Stimulated activated CD8-positive, alpha-beta memory T cell treated with anti-CD3 and anti-CD28 coated beads, Interleukin-12 subunit alpha, Interleukin-12 subunit beta, amount 100 ng/mL, for 24 hours (primary cell): ENCODE data around the gene LYRM1.
"Not testable (repeated sequence)": the region's sequence is repeated elsewhere in the genome, so short reads cannot be mapped to it uniquely, and the experiment has no call there.

Experiments
- DNase-seq: peaks from one replicate; pipeline ENCODE4 v3.0.0-alpha.2; 2020; ENCODE audit errors: extremely low read depth

Gene LYRM1

DNA sequence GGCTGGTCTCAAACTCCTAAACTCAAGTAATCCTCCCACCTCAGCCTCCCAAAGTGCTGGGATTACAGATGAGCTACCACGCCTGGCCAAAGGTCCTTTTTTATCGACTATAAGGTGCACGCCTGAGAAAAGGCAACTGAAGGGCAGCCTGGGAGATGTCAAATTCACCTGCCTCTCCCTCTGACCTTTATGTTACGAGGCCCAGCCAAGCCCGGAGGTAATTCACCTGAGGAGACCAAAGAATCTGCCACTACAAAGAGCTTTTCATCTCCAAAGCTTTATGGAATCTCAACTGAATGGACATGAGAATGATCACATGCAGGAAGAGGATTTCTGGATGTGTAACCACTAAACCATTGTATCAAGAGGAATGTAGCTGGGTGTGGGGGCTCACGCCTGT lies 37.2 kb downstream of the LYRM1 start:
- no peak for DNase-seq

DNA sequence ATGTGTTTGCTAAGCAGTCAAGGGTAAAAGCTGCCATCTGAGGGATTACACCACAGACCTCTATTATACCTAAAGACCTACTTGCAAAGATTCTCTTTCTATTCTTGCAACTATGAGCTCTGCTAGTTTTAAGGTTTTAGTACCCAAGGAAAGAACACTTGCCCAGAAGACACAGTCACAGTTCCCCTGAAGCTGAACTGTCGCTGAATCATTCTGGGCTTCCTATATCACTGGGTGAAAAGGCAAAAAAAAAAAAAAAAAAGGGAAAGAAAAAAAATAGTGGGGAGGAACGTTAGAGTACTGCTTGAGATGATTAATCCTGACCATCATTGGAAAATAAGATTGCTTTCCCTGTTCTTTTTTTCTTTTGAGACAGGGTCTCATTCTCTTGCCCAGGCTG lies 37.9 kb downstream of the LYRM1 start:
- DNase-seq, result no peak

DNA sequence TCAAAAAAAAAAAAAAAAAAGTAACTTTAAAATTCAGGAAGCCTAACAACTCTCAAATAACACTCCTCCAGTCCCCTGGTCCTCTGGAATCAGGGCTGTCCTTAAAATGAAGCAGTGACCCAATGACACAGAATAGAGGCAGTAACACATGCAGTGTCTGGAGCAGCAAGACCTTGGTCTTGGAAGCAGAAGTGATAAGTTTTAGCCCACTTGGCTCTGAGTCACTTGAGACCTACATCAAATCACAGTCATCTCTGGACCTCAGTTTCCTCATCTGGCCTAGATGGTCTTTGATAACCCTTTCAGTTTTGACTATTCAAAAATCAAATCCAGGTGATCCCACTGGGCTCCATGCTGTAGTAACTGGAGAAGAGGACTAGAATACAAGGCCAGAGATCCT lies 39.0 kb downstream of the LYRM1 start:
- DNase-seq, result no peak

DNA sequence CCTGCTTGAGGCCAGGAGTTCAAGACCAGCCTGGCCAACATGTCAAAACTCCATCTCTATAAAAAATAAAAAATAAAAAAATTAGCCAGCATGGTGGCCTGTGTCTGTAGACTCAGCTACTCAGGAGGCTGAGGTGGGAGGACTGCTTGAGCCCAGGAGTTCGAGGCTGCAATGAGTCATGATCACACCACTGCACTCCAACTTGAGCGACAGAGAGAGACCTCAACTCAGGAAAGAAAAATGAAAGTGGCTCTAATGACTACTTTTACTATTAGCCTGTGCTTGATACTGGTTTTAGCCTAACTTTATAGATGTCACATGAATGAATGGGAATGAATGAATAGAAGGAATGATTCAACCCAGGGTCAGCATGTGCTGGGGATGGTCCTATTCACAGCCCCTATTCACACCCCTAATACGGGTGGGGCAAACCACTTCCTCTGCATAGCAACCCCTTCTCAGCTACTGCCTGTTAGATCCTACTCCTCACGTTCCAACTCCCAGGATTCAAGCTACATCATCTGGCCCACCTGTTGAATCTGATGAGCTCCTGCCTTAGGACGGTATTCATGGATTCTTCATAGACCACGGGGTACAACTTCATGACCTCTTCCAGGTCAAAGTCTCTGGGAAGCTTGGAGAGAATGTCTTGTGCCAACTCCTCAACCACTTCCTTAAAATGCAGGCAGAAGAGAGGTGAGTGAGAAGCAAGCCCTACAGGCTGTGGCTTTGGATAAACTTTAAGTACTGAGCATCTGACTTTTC lies 40.5 kb downstream of the LYRM1 start:
- no peak for DNase-seq

DNA sequence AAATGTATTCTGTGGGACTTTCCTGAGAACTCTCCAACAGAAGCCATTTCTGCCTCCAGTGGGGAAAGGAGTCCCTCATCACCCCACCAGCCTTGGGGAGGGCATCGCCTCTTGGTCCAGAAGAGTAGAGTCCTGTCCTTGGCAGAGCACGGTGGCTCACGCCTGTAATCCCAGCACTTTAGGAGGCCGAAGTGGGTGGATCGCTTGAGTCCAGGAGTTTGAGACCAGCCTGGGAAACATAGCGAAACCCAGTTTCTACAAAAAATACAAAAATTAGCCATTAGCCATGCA lies 41.0 kb downstream of the LYRM1 start:
- no peak for DNase-seq

DNA sequence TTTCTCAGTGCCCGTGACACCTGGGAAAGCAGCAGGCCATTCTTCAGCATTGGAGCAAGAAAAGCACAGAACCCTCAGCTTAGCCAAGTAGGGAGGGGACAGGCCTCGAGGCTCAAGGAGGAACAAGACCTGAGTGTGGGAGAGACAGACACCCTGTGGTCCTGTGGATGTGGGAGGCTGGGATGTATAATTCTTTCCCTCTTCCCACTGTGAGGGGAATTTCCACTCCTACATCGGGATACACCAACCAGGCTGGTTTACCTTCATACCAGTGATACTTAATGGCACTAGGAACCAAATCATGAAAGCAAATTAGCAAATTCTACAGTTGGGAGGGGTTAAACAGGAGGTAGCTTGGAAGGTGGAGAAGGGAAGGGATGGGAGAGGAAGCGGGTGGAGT lies 41.7 kb downstream of the LYRM1 start:
- DNase-seq, result no peak

DNA sequence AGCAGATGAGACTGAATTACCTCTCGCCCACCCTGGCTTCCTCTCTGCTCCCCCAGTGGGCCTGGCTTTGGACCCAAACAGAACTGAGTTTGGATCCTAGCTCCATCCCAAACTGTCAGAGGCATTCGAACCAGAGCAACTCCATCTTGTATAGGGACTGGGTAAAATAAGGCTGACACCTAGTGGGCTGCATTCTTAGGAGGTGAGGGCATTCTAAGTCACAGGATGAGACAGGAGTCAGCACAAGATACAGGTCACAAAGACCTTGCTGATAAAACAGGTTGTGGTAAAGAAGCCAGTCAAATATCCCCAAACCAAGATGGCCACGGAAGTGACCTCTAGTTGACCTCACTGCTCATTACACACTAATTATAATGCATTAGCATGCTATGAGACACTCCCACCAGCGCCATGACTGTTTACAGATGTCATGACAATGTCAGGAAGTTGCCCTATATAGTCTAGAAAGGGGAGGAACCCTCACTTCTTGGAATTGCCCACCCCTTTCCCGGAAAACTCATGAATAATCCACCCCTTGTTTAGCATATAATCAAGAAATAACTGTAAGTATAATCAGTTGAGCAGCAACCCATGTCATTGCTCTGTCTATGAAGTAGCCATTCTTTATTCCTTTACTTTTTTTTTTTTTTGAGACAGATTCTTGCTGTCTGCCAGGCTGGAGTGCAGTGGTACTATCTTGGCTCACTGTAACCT lies 44.4 kb downstream of the LYRM1 start:
- DNase-seq, result peak; percentile 7

DNA sequence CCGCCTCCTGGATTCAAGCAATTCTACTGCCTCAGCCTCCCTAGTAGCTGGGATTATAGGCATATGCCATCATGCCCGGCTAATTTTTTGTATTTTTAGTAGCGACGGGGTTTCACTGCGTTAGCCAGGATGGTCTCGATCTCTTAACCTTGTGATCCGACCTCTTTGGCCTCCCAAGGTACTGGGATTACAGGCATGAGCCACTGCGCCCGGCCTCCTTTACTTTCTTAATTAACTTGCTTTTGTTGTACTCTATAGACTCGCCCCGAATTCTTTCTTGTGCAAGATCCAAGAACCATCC lies 45.0 kb downstream of the LYRM1 start:
- DNase-seq, result not testable (repeated sequence)

DNA sequence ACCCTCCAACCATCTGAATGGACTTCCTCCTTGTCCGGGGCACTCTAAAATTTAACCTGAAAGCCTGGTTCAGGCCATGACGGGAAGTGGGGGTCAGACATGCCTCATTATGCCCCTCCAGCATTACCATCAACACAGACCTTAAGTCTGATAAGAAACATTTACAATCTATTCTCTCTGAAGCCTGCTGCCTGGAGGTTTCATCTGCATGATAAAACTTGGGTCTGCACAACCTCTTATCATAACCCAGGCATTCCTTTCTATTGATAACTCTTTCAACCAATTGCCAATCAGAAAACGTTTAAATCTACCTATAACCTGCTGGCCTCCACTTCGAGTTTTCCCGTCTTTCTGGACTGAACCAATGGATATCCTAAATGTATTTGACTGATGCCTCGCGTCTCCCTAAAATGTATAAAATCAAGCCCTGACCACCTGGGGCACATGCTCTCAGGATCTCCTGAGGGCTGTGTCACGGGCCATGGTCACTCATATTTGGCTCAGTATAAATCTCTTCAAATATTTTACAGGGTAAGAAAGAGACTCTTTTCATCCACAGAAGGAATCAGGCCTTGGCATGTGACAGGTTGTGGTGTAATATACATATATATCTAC lies 45.6 kb downstream of the LYRM1 start:
- no peak for DNase-seq

DNA sequence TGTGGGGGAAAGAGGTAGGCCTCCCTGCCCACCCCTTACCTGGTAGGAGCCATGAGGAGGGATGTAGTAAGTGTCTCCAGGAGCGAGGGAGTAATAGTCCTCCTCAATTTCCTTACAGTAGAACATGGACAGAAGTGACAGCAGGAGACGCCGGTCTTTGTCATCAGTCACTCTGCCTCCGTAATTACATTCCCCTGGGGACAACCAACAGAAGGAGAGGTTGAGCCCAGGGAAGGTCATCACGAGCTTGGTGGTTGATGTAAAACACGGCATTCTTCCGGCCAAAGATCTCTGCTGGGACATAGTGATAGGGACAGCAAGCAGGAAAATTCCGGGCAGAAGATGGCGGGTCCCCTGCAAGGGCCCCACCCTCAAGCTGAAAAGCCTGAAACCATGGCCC lies 47.9 kb downstream of the LYRM1 start:
- no peak for DNase-seq

DNA sequence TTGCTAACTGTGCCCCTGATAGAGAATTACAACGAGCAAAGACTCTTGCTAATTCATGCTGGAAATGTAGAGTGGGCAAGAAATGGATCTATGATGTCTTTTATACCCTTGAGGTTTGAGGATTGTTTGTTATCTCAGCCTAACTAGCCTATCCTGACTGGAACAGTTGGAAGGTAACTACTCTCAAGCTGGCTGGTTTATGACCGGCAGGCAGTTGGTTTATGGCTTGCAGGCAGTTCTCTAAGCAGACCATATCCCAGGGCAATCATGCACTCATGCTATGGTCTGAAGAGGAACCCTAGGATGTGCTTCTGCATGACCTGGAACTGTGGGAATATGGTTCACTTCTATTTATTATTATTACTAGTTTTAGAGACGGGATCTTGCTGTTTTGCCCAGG lies 49.1 kb downstream of the LYRM1 start:
- no peak for DNase-seq

DNA sequence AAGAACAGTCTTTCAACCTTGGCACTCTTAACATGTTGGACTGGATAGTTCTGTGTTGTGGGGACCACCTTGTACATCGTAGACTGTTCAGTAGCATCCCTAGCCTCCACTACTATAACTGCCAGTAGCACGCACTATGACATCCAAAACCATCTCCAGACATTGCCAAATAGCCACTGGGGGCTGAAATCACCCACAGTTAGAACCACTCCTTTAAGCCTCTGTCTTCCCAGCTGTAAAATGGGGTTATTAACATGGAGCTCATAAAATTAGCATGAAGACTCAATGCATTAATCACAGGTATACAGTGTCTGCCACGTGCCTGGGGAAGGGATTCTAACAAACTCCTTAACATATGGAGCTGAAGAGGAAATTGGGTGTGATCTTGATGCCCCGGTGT lies 49.7 kb downstream of the LYRM1 start:
- DNase-seq, result no peak

DNA sequence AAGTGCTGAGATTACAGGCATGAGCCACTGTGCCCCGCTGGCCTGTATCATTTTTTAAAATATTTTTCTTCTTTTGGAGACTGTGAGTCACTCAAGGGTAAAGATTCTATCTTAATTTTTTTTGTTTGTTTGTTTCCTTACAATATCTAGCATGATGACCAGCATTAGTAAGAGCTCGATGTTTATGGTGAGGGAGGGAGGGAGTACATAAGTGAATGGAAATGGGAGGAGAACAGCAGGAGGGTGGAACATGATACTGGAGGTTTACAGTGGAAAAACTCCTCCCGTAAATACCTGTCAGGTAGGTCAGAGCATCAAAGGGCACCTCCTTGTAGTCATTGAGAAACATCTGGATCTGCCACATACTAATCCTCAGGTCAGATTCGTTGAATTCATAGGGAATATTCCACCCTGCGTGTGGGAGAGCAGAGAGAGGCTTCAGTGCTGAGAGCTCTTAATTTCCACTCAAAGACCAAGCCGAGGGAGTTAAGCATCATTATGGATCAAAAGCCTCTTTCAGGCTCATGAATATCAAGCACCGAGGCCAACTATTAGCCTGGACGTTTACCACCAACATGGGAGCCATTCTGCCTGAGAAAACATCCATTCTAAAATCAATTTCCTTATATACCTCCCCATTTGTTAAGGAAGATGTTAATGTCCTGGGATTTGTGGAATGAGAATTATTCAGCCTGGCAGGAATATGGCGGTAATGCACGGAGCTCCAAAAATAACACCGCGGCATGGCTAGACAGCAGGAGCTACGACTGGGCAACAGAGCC lies 51.8 kb downstream of the LYRM1 start:
- DNase-seq, result no peak

DNA sequence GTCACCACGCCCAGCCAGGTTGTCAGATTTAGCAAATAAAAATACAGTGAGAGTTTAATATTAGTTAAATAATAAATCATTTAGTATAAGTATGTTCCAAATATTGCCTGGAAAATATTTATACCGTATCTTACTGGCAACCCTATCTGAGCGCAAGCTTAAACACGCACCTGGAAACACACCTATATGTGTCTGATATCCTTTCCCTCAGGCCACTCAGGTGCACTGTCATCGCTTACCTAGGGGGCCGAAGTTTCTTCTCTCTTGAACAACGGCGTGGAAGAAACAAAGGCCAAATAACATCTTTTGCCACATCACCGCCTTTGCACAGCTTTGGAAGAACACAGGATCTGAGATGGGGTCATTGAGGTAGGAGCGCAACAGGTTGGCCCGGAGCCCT lies 54.0 kb downstream of the LYRM1 start:
- DNase-seq, result no peak

DNA sequence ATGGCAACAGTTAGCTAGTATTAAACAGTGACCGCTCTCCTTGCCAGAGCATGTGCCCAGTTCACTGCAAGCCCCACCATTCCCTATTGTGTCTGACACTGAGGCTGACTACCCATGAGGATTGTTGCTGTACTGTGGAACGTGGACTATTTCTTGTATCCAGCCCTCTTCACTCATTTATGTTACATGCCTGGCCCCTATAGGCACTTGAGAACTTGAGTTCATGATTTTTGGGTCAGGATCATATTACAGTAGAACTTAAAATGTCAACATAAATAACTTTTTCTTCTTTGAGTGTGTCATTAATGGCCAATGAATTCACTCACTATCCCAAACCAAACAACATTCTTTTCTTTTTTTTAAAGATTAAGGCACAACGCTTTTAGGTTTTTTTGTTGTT lies 55.7 kb downstream of the LYRM1 start:
- no peak for DNase-seq

DNA sequence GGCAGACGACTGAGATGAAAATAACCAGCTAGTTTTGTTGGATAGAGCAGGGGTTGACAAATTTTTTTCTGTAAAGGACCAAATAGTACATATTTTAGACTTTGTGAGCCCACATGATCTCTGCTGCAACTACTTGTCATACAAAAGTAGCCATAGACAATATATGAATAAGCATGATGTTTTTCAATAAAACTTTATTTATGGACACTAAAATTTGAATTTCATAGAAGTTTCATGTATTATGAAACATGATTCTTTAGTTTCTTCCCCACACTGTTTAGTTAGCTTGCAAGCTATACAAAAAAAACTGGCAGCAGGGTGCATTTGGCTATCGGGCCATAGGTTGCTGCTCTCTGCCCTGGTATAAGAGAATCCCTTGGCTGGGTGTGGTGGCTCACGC lies 56.6 kb downstream of the LYRM1 start:
- DNase-seq, result no peak

DNA sequence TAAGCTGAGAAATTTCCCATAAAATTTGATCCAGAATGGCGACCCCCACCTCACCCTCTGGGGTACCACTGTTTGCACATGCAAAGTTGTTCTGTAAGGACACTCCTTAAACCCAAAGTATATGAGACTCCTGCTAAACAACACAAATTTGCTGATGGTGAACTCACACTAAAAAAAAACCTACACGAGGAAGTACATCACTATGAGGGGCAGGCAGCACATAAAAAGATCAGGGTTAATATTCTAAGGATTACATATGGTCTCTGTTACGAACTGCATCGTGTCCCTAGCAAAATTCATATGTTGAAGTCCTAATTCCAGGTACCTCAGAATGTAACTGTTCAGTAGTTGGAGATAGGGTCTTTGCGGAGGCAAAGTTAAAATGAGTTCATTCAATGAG lies 60.3 kb downstream of the LYRM1 start:
- DNase-seq, result no peak

DNA sequence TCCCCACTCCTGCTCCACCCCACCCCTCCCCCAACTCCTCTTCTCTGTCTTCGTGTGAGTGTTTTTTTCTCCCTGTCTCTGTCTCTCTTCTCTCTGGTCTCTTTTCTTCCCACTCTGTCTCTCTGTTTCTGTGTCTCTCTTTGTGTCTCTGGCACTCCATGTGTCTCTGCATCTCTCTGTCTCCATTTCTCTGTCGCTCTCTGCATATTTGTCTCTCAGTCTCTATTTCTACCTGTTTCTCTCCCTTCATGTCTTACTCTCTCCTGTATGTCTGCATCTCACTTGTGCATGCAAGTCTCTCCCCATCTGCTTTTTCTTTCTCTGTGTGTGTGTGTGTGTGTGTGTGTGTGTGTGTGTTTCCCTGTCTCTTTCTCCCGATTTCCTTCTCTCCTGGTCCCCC lies 68.2 kb downstream of the LYRM1 start:
- DNase-seq, result no peak

DNA sequence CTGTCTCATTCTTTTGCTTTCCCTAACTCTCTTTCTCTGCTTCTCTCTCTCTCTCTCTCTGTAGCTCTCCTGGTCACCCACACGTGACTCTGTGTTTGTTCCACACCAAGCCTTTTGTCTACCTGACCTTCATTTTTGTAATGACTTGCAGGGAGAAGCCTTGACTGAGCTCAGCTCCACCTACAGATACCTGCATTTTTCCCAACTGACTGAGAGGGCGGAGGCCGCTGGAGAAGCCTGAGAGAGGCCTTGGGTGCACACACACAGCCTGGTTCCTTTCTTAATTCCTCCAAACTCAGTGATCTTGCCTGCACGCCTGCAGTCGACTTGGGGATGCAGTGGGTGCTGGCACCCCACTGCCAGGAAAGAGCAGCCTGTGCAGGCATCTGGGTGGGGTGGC lies 68.8 kb downstream of the LYRM1 start:
- DNase-seq, result no peak

DNA sequence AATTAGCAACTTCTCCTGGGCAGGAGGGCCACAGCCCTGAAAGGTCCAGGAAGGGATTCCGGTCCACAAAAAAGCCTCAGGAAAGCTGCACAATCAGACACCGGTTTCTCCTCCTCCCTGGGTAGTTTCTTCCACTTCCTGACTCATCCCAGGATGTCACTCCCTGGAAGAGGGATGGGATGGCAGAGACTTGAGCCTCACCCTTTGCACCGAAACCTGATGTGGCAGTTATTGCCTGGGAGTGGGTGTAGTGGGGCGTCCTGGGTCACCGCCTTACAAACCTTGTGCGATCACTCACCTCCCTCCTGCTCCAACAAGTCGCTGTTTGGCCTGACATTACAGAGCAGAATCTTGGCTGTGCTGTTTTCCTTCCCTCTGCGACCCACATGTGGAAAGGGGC lies 70.8 kb downstream of the LYRM1 start:
- no peak for DNase-seq

DNA sequence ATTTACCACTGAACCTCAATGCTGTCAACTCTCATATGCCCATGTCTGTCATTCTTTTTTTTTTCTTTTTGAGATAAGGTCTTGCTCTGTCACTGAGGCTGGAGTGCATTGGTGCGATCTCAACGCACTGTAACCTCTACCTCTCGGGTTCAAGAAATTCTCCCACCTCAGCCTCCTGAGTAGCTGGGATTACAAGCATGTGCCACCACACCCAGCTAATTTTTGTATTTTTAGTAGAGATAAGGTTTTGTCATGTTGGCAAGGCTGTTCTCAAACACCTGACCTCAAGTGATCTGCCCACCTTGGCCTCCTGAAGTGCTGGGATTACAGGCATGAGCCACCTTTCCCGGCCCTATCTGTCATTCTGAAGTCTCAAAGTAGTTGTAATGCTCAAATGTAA lies 72.6 kb downstream of the LYRM1 start:
- not testable (repeated sequence) for DNase-seq
